Endothelial cell of umbilical vein (primary cell): Measurements from ENCODE around the gene RUSF1. TPM values are rescaled to one million over a fixed set of nuclear protein-coding genes. Genes with fewer than 3 reads are reported as not detected.

Source experiments
- BruUV-seq: library from RNA; stranded (reverse); fragments of 400-500 nt; replicated peaks from 2 replicates; lab custom pipeline; 2021; lab: Mats Ljungman, UMichigan
- CTCF ChIA-PET: fragments of 300-600, 350-600 bp; sonication (Branson Sonifier 250); formaldehyde crosslinking; loops from one replicate; lab custom pipeline; 2021; ENCODE audit warnings: antibody characterized with exemption, inconsistent platforms; lab: Charles Lee
- POLR2A ChIA-PET: fragments of 300-600, 350-600 bp; sonication (Branson Sonifier 250); formaldehyde crosslinking; loops from one replicate; lab custom pipeline; 2021; ENCODE audit warnings: antibody characterized with exemption, inconsistent platforms; lab: Charles Lee
- DNase-seq: peaks from one replicate; pipeline ENCODE4 v3.0.0-alpha.2; 2011; ENCODE audit warnings: low read depth, low spot score
- FAIRE-seq: peaks from 2 replicates; lab custom pipeline; 2011; peaks lifted over from hg19 to GRCh38; lab: Jason Lieb, UNC
- H2AFZ ChIP-seq: 2 replicates; pipeline ENCODE4 v1.6.0; 2012; ENCODE audit warnings: low read depth, low read length, control low read depth, inconsistent platforms
- H3K27ac ChIP-seq: 2 replicates; pipeline ENCODE4 v1.5.1; 2011; ENCODE audit warnings: low read depth, mild to moderate bottlenecking, control low read depth, low read length, moderate library complexity; ENCODE audit not compliant: insufficient read depth
- H3K27me3 ChIP-seq, 2 experiments: 2 replicates each; pipeline versions ENCODE4 v1.6.0 to v1.6.1; 2011; ENCODE audit warnings: low read length in 2 of 2, mixed read lengths in 1 of 2; ENCODE audit not compliant: control insufficient read depth in 2 of 2, insufficient read depth in 2 of 2
- H3K36me3 ChIP-seq, 2 experiments: 2 replicates in 1 of 2; 3 replicates in 1 of 2; pipeline ENCODE4 v1.5.1; 2011; ENCODE audit warnings: low read length in 2 of 2, mild to moderate bottlenecking in 1 of 2, moderate library complexity in 1 of 2; ENCODE audit not compliant: control insufficient read depth in 2 of 2, insufficient read depth in 2 of 2; ENCODE audit errors: extremely low read depth in 1 of 2
- H3K4me1 ChIP-seq: 3 replicates; pipeline ENCODE4 v1.5.1; 2011; ENCODE audit warnings: mild to moderate bottlenecking, low read length; ENCODE audit not compliant: control insufficient read depth, insufficient read depth; ENCODE audit errors: extremely low read depth
- H3K4me2 ChIP-seq: 2 replicates; pipeline ENCODE4 v1.6.1; 2011; ENCODE audit warnings: low read length, control low read depth, mixed read lengths; ENCODE audit not compliant: insufficient read depth
- H3K4me3 ChIP-seq, 3 experiments: fragments of 200-600 bp in 1 of 3; sonication (generic), shearing (Covaris generic) in 1 of 3; replicated peaks in 1 of 3; 2 replicates each; pipeline ENCODE4 v1.5.1; 2011 to 2016; ENCODE audit warnings: control low read depth in 3 of 3, low read length in 3 of 3, mild to moderate bottlenecking in 2 of 3, inconsistent platforms in 1 of 3, low read depth in 1 of 3, moderate library complexity in 1 of 3; ENCODE audit not compliant: insufficient read depth in 1 of 3
- H3K79me2 ChIP-seq: 2 replicates; pipeline ENCODE4 v1.6.0; 2012; ENCODE audit warnings: low read length, inconsistent platforms; ENCODE audit not compliant: control insufficient read depth, insufficient read depth
- H3K9ac ChIP-seq: replicated peaks from 2 replicates; pipeline ENCODE3; 2011; ENCODE audit warnings: low read length, control low read depth; ENCODE audit not compliant: insufficient read depth; ENCODE audit errors: extremely low read depth
- H3K9me1 ChIP-seq: replicated peaks from 3 replicates; pipeline ENCODE4 v1.6.0; 2011; ENCODE audit warnings: mild to moderate bottlenecking, low read length; ENCODE audit not compliant: control insufficient read depth, insufficient read depth; ENCODE audit errors: extremely low read depth
- H3K9me3 ChIP-seq: replicated peaks from 2 replicates; pipeline ENCODE4 v1.5.1; 2012; ENCODE audit warnings: low read length, inconsistent platforms; ENCODE audit not compliant: control insufficient read depth, insufficient read depth
- H4K20me1 ChIP-seq: replicated peaks from 2 replicates; pipeline ENCODE3; 2011; ENCODE audit warnings: mild to moderate bottlenecking, low read length; ENCODE audit not compliant: control insufficient read depth, insufficient read depth; ENCODE audit errors: extremely low read depth
- CTCF ChIP-seq, 2 donors: IDR thresholded peaks; 1 replicate in 1 of 2; 2 replicates in 1 of 2; pipeline ENCODE4 v1.5.1; 2011; ENCODE audit warnings: low read length in 2 of 2, mild to moderate bottlenecking in 2 of 2, moderate library complexity in 2 of 2, control low read depth in 1 of 2, inconsistent platforms in 1 of 2, low read depth in 1 of 2; ENCODE audit not compliant: insufficient read depth in 1 of 2; ENCODE audit errors: extremely low read depth in 1 of 2
- EZH2 ChIP-seq: IDR thresholded peaks from 2 replicates; pipeline ENCODE4 v1.6.1; 2012; ENCODE audit warnings: borderline replicate concordance, low read depth, mild to moderate bottlenecking, moderate library complexity, low read length, inconsistent platforms; ENCODE audit not compliant: severe bottlenecking
- FOS ChIP-seq: IDR thresholded peaks from 2 replicates; pipeline ENCODE4 v1.6.1; 2011; ENCODE audit warnings: mild to moderate bottlenecking, low read length, moderate library complexity, borderline replicate concordance; ENCODE audit not compliant: insufficient read depth
- GATA2 ChIP-seq: IDR thresholded peaks from 2 replicates; pipeline ENCODE4 v1.7.0; 2011; ENCODE audit warnings: low read depth, mild to moderate bottlenecking, moderate library complexity, mixed read lengths, low read length; ENCODE audit not compliant: insufficient read length, insufficient read depth
- JUN ChIP-seq: IDR thresholded peaks from 2 replicates; pipeline ENCODE4 v1.6.1; 2011; ENCODE audit warnings: borderline replicate concordance, low read depth; ENCODE audit not compliant: insufficient read length, insufficient read depth
- MAX ChIP-seq: IDR thresholded peaks from 2 replicates; pipeline ENCODE4 v1.6.1; 2011; ENCODE audit not compliant: insufficient read depth, insufficient read length
- MYC ChIP-seq: IDR thresholded peaks from one replicate; pipeline ENCODE4 v1.6.1; 2011; ENCODE audit warnings: mild to moderate bottlenecking, low read depth, low read length
- POLR2A ChIP-seq: IDR thresholded peaks from 2 replicates; pipeline ENCODE4 v1.6.1; 2012; ENCODE audit warnings: low read depth, mild to moderate bottlenecking, control low read depth, low read length
- POLR2AphosphoS5 ChIP-seq: IDR thresholded peaks from 2 replicates; pipeline ENCODE4 v1.6.1; 2012; ENCODE audit warnings: low read depth, mild to moderate bottlenecking, control low read depth, low read length, moderate library complexity; ENCODE audit not compliant: insufficient read depth
- dilution Hi-C: fragments of 300-500 bp; cut with MboI; formaldehyde crosslinking; loops from one replicate; pipeline ENCODE4 v1.15.0; 2019; ENCODE audit warnings: low sequenced_read_pairs; ENCODE audit not compliant: extremely low pct_ligation_motif_present
- intact Hi-C: fragments of 100-400 bp; cut with micrococcal nuclease; formaldehyde crosslinking; loops from one replicate; pipeline ENCODE4 v1.10.0; 2022
- polyA plus RNA-seq, 4 experiments: library from polyadenylated mRNA; depleted of rRNA in 3 of 4; stranded (reverse) in 3 of 4; unstranded in 1 of 4; fragments of >200 nt; gene quantifications; 2 replicates each; pipeline versions ENCODE4 v1.2.1 to v1.2.3, GENCODE V29; 2011 to 2012; ENCODE audit warnings: missing spikeins in 1 of 4
- total RNA-seq: library from RNA; stranded (reverse); gene quantifications from 2 replicates; pipeline ENCODE4 v1.2.3, GENCODE V29; 2021

RUSF1 gene
- total and polyA plus RNA-seq, 2 donors (not counting 3 experiments of a cell fraction or from before 2014, with no cell fraction given): 36.4 to 40.3 TPM

- ChIA-PET CTCF (interaction anchor here (2.6 kb wide), 1 partner anchor 29 kb away, joined by 10 read pairs; no protein-coding TSS in a partner anchor), POLR2A (interaction anchor here (1.1 kb wide), 1 partner anchor 223 kb away, joined by 3 read pairs; a partner anchor contains a TSS)
- no peak overlapping the region for H3K4me3 ChIP-seq
- no peaks in the 10 kb centered on the region for H3K79me2 ChIP-seq
- dilution Hi-C loops (no loop called here), intact Hi-C loops (no loop called here)
- H2AFZ ChIP-seq: no peak overlapping the region
- H3K4me1 ChIP-seq: peaks cover 11% of the 10 kb centered on the region
- DNase-seq (no peak), FAIRE-seq (no peak)
- H3K4me2 ChIP-seq: no peak overlapping the region
- H3K27ac ChIP-seq: no peak overlapping the region
- H3K27me3 ChIP-seq: peaks cover 3 to 24% of the 10 kb centered on the region in 2 experiments
- peaks cover 6 to 13% of the 10 kb centered on the region in 2 experiments for H3K36me3 ChIP-seq
- H3K9me1 ChIP-seq: no peaks in the 10 kb centered on the region
- H3K9me3 ChIP-seq: no peaks in the 10 kb centered on the region
- TSS peak; percentile 43 for BruUV-seq
- no peak overlapping the region for H3K9ac ChIP-seq
- TF ChIP-seq FOS (no peak), MAX (no peak), POLR2A (no peak), CTCF (IDR thresholded peaks at IDR 0.05; ENCODE audit: extremely low read depth in 1 of 2, insufficient read depth in 1 of 2, low read depth in 1 of 2, low read length in 2 of 2) (no peak), EZH2 (no peak), GATA2 (no peak), JUN (no peak), POLR2AphosphoS5 (no peak), MYC (no peak)
- no peaks in the 10 kb centered on the region for H4K20me1 ChIP-seq
These were observed 18.3 kb downstream of the RUSF1 start for GRCh38 chr16:31489616-31490584.
